GM12878 (cell line): ENCODE data around the gene NPSR1. TPM values are rescaled to one million over a fixed set of nuclear protein-coding genes. Genes with fewer than 3 reads are reported as not detected.

ENCODE experiments used
- BCL11A ChIP-seq: IDR thresholded peaks from 2 replicates; pipeline ENCODE4 v1.6.1; 2011; ENCODE audit warnings: low read depth, low read length
- CTCF ChIP-seq, 3 experiments: IDR thresholded peaks in 2 of 3; conservative IDR thresholded peaks in 1 of 3; 2 replicates each; pipeline ENCODE4 v1.5.1; 2011; ENCODE audit warnings: low read depth in 3 of 3, low read length in 3 of 3, mild to moderate bottlenecking in 3 of 3, control low read depth in 2 of 3, moderate library complexity in 2 of 3, inconsistent platforms in 1 of 3, mixed read lengths in 1 of 3; ENCODE audit not compliant: control insufficient read depth in 2 of 3, insufficient read depth in 1 of 3; ENCODE audit errors: extremely low read depth in 1 of 3
- E2F4 ChIP-seq: IDR thresholded peaks from 2 replicates; pipeline ENCODE4 v1.6.1; 2012; ENCODE audit warnings: low read depth, low read length, improper control_type of control experiment
- HCFC1 ChIP-seq: fragments of 150-350 bp; IDR thresholded peaks from 2 replicates; pipeline ENCODE4 v1.6.1; 2014; ENCODE audit warnings: low read length
- HDGF ChIP-seq: fragments of 450-650 bp; IDR thresholded peaks from 2 replicates; pipeline ENCODE4 v1.6.1; 2016; ENCODE audit warnings: antibody characterized with exemption
- IKZF2 ChIP-seq, 2 experiments: fragments of 450-650 bp; IDR thresholded peaks; 2 replicates each; pipeline ENCODE4 v1.6.1; 2017; ENCODE audit warnings: mild to moderate bottlenecking in 2 of 2, moderate library complexity in 2 of 2
- KLF5 ChIP-seq: fragments of 450-650 bp; IDR thresholded peaks from 2 replicates; pipeline ENCODE4 v1.6.1; 2014; ENCODE audit warnings: mild to moderate bottlenecking; ENCODE audit not compliant: partially characterized antibody
- MEF2A ChIP-seq: IDR thresholded peaks from 2 replicates; pipeline ENCODE4 v1.6.1; 2011; ENCODE audit warnings: low read depth, mild to moderate bottlenecking, low read length, moderate library complexity; ENCODE audit not compliant: insufficient read depth
- POLR2AphosphoS5 ChIP-seq: IDR thresholded peaks from 2 replicates; pipeline ENCODE4 v1.6.1; 2011; ENCODE audit warnings: mild to moderate bottlenecking, low read length, inconsistent platforms
- SMARCA5 ChIP-seq: fragments of 450-650 bp; IDR thresholded peaks from 2 replicates; pipeline ENCODE4 v1.6.1; 2017; ENCODE audit warnings: mild to moderate bottlenecking
- SP1 ChIP-seq: IDR thresholded peaks from one replicate; pipeline ENCODE4 v1.6.1; 2011; ENCODE audit warnings: low read depth, low read length
- STAT1 ChIP-seq: fragments of 450-650 bp; conservative IDR thresholded peaks from 2 replicates; pipeline ENCODE4 v1.6.1; 2014; ENCODE audit warnings: antibody characterized with exemption, mild to moderate bottlenecking
- STAT3 ChIP-seq: IDR thresholded peaks from 2 replicates; pipeline ENCODE4 v1.6.1; 2011; ENCODE audit warnings: low read depth, low read length, improper control_type of control experiment
- YY1 ChIP-seq: IDR thresholded peaks from 2 replicates; pipeline ENCODE4 v1.6.1; 2011; ENCODE audit warnings: low read depth, mild to moderate bottlenecking, low read length
- ZNF687 ChIP-seq: fragments of 450-650 bp; IDR thresholded peaks from 2 replicates; pipeline ENCODE4 v1.6.1; 2017; ENCODE audit warnings: mild to moderate bottlenecking, moderate library complexity
- polyA plus RNA-seq, 11 experiments: library from polyadenylated mRNA; depleted of rRNA in 4 of 11; unstranded in 6 of 11; stranded (reverse) in 5 of 11; fragments of >200 nt; fragmentation: Nextera tagmentation in 4 of 11; fragmentation: Illumina TruSeq in 1 of 11; extraction: Ambion mirVana in 4 of 11; extraction: Trizol in 1 of 11; gene quantifications; 1 replicate in 1 of 11; 2 replicates in 10 of 11; pipeline versions ENCODE4 v1.2.1 to v1.2.3, GENCODE V29; 2011 to 2016; ENCODE audit warnings: inconsistent platforms in 2 of 11, missing spikeins in 2 of 11, low read depth in 1 of 11
- total RNA-seq, 4 experiments: library from RNA; depleted of rRNA in 3 of 4; stranded (reverse); fragments of >200 nt in 3 of 4; fragmentation: Illumina TruSeq in 1 of 4; extraction: Trizol in 1 of 4; gene quantifications; 2 replicates each; pipeline versions ENCODE4 v1.2.1 to v1.2.3, GENCODE V29; 2013 to 2021
- TF ChIP-seq, protein P1 (sequence below): fragments of 450-650 bp; IDR thresholded peaks from 2 replicates; pipeline ENCODE4 v1.6.1; 2017; ENCODE audit warnings: low read depth, mild to moderate bottlenecking, moderate library complexity
- TF ChIP-seq, protein P2 (sequence below): IDR thresholded peaks from 2 replicates; pipeline ENCODE4 v1.6.1; 2011; ENCODE audit warnings: mild to moderate bottlenecking, low read depth, low read length, moderate library complexity; ENCODE audit not compliant: insufficient replicate concordance
- TF ChIP-seq, protein P3 (sequence below): IDR thresholded peaks from 2 replicates; pipeline ENCODE4 v1.6.1; 2011; ENCODE audit warnings: low read depth, low read length, improper control_type of control experiment, borderline replicate concordance

NPSR1 gene
- total and polyA plus RNA-seq, 10 of the 15 experiments (the other 5 are each of a cell fraction or from before 2014, with no cell fraction given) = 0.20 TPM; not detected in 9

- TF ChIP-seq, protein P1, sequence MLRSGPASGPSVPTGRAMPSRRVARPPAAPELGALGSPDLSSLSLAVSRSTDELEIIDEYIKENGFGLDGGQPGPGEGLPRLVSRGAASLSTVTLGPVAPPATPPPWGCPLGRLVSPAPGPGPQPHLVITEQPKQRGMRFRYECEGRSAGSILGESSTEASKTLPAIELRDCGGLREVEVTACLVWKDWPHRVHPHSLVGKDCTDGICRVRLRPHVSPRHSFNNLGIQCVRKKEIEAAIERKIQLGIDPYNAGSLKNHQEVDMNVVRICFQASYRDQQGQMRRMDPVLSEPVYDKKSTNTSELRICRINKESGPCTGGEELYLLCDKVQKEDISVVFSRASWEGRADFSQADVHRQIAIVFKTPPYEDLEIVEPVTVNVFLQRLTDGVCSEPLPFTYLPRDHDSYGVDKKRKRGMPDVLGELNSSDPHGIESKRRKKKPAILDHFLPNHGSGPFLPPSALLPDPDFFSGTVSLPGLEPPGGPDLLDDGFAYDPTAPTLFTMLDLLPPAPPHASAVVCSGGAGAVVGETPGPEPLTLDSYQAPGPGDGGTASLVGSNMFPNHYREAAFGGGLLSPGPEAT = no peak
- TF ChIP-seq POLR2AphosphoS5 = no peak
- TF ChIP-seq ZNF687 = no peak
- no peak for TF ChIP-seq YY1
- TF ChIP-seq SP1 = no peak
- TF ChIP-seq E2F4 = no peak
- TF ChIP-seq CTCF (IDR thresholded peaks at IDR 0.05 in 2 of 3, conservative IDR thresholded peaks at IDR 0.05 in 1 of 3; ENCODE audit: control insufficient read depth in 2 of 3, extremely low read depth in 1 of 3, insufficient read depth in 1 of 3, low read depth in 3 of 3, low read length in 3 of 3) = peak; percentile 60 to 70 (median 66)
- no peak for TF ChIP-seq IKZF2 (IDR thresholded peaks at IDR 0.05)
- no peak for TF ChIP-seq KLF5
- 0 out of 2 replicates have a peak, but pooled peaks have one; percentile 50 for TF ChIP-seq SMARCA5
- TF ChIP-seq STAT1 = no peak
- TF ChIP-seq, protein P2, sequence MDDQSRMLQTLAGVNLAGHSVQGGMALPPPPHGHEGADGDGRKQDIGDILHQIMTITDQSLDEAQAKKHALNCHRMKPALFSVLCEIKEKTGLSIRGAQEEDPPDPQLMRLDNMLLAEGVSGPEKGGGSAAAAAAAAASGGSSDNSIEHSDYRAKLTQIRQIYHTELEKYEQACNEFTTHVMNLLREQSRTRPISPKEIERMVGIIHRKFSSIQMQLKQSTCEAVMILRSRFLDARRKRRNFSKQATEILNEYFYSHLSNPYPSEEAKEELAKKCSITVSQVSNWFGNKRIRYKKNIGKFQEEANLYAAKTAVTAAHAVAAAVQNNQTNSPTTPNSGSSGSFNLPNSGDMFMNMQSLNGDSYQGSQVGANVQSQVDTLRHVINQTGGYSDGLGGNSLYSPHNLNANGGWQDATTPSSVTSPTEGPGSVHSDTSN = no peak
- no peak for TF ChIP-seq STAT3
- TF ChIP-seq BCL11A = no peak
- TF ChIP-seq, protein P3, sequence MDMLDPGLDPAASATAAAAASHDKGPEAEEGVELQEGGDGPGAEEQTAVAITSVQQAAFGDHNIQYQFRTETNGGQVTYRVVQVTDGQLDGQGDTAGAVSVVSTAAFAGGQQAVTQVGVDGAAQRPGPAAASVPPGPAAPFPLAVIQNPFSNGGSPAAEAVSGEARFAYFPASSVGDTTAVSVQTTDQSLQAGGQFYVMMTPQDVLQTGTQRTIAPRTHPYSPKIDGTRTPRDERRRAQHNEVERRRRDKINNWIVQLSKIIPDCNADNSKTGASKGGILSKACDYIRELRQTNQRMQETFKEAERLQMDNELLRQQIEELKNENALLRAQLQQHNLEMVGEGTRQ = no peak
- TF ChIP-seq MEF2A = no peak
- peak; percentile 23; the same call in 1 of the 2 replicates for TF ChIP-seq HDGF
- no peak for TF ChIP-seq HCFC1
Measured at GRCh38 chr7:34675749-34676374, 17.8 kb downstream of the NPSR1 start (continued).
